ENCODE results near the gene CCT2.
"Not testable (repeated sequence)": the region's sequence is repeated elsewhere in the genome, so short reads cannot be mapped to it uniquely, and the experiment has no call there.

CCT2 gene

GRCh38 chr12:69598174-69598753, 13.0 kb downstream of the CCT2 start:
- H3K4me1 ChIP-seq (ENCODE audit: insufficient read depth, low read length): no peaks in the 10 kb centered on the region
- H3K4me3 ChIP-seq (ENCODE audit: low read length): no peak overlapping the region
- H3K27ac ChIP-seq (ENCODE audit: low read length): no peak overlapping the region
- H3K9ac ChIP-seq (ENCODE audit: low read depth, low read length): no peak overlapping the region
- H3K9me3 ChIP-seq (ENCODE audit: insufficient read depth, low read depth, low read length): no peaks in the 10 kb centered on the region
- H3K27me3 ChIP-seq (ENCODE audit: insufficient read depth, low read length): no peaks in the 10 kb centered on the region
- peaks cover 100% of the 10 kb centered on the region for H3K36me3 ChIP-seq (ENCODE audit: insufficient read depth, low read depth, low read length)

- no peak overlapping the region for H3K27ac ChIP-seq (ENCODE audit: low read length)
- H3K4me1 ChIP-seq (ENCODE audit: insufficient read depth, low read length): no peaks in the 10 kb centered on the region
- H3K9me3 ChIP-seq (ENCODE audit: insufficient read depth, low read depth, low read length): no peaks in the 10 kb centered on the region
- no peaks in the 10 kb centered on the region for H3K27me3 ChIP-seq (ENCODE audit: insufficient read depth, low read length)
- peaks cover 78% of the 10 kb centered on the region for H3K36me3 ChIP-seq (ENCODE audit: insufficient read depth, low read depth, low read length)
- no peak overlapping the region for H3K9ac ChIP-seq (ENCODE audit: low read depth, low read length)
- no peak overlapping the region for H3K4me3 ChIP-seq (ENCODE audit: low read length)
Observed at GRCh38 chr12:69600804-69601203, 15.5 kb downstream of the CCT2 start.

- Histone ChIP-seq H3K4me3 (ENCODE audit: low read length) (no peak overlapping the region), H3K9ac (ENCODE audit: low read depth, low read length) (no peak overlapping the region), H3K27ac (ENCODE audit: low read length) (no peak overlapping the region), H3K4me1 (ENCODE audit: insufficient read depth, low read length) (no peaks in the 10 kb centered on the region), H3K36me3 (ENCODE audit: insufficient read depth, low read depth, low read length) (peaks cover 65% of the 10 kb centered on the region), H3K9me3 (ENCODE audit: insufficient read depth, low read depth, low read length) (no peaks in the 10 kb centered on the region), H3K27me3 (ENCODE audit: insufficient read depth, low read length) (no peaks in the 10 kb centered on the region)
Observed at GRCh38 chr12:69601962-69602685, 16.9 kb downstream of the CCT2 start.

- Histone ChIP-seq H3K27me3 (ENCODE audit: insufficient read depth, low read length) (no peaks in the 10 kb centered on the region), H3K4me1 (ENCODE audit: insufficient read depth, low read length) (no peaks in the 10 kb centered on the region), H3K36me3 (ENCODE audit: insufficient read depth, low read depth, low read length) (peaks cover 56% of the 10 kb centered on the region), H3K27ac (ENCODE audit: low read length) (no peak overlapping the region), H3K4me3 (ENCODE audit: low read length) (no peak overlapping the region), H3K9ac (ENCODE audit: low read depth, low read length) (no peak overlapping the region), H3K9me3 (ENCODE audit: insufficient read depth, low read depth, low read length) (no peaks in the 10 kb centered on the region)
Observed at GRCh38 chr12:69602954-69603353, 17.7 kb downstream of the CCT2 start.

- H3K9me3 ChIP-seq (ENCODE audit: insufficient read depth, low read depth, low read length); H3K27me3 ChIP-seq (ENCODE audit: insufficient read depth, low read length); H3K27ac ChIP-seq (ENCODE audit: low read length); H3K9ac ChIP-seq (ENCODE audit: low read depth, low read length); H3K4me1 ChIP-seq (ENCODE audit: insufficient read depth, low read length); H3K4me3 ChIP-seq (ENCODE audit: low read length): not testable (repeated sequence)
- peaks cover 50% of the 10 kb centered on the region for H3K36me3 ChIP-seq (ENCODE audit: insufficient read depth, low read depth, low read length)
Observed at GRCh38 chr12:69603556-69603955, 18.3 kb downstream of the CCT2 start.

GRCh38 chr12:69604275-69604674, 19.0 kb downstream of the CCT2 start:
- not testable (repeated sequence) for H3K27me3 ChIP-seq (ENCODE audit: insufficient read depth, low read length); H3K9ac ChIP-seq (ENCODE audit: low read depth, low read length)

GRCh38 chr12:69608114-69608513, 22.9 kb downstream of the CCT2 start:
- H3K9ac ChIP-seq (ENCODE audit: low read depth, low read length): no peak overlapping the region
- no peaks in the 10 kb centered on the region for H3K4me1 ChIP-seq (ENCODE audit: insufficient read depth, low read length)
- H3K36me3 ChIP-seq (ENCODE audit: insufficient read depth, low read depth, low read length): peaks cover 5% of the 10 kb centered on the region
- H3K9me3 ChIP-seq (ENCODE audit: insufficient read depth, low read depth, low read length): no peaks in the 10 kb centered on the region
- no peak overlapping the region for H3K27ac ChIP-seq (ENCODE audit: low read length)
- H3K4me3 ChIP-seq (ENCODE audit: low read length): no peak overlapping the region
- no peaks in the 10 kb centered on the region for H3K27me3 ChIP-seq (ENCODE audit: insufficient read depth, low read length)

More at GRCh38 chr12:69604275-69604674, 19.0 kb downstream of the CCT2 start:
- H3K9me3 ChIP-seq (ENCODE audit: insufficient read depth, low read depth, low read length); H3K4me3 ChIP-seq (ENCODE audit: low read length); H3K27ac ChIP-seq (ENCODE audit: low read length); H3K4me1 ChIP-seq (ENCODE audit: insufficient read depth, low read length): not testable (repeated sequence)
- peaks cover 43% of the 10 kb centered on the region for H3K36me3 ChIP-seq (ENCODE audit: insufficient read depth, low read depth, low read length)

GRCh38 chr12:69610126-69610525, 24.9 kb downstream of the CCT2 start:
- H3K36me3 ChIP-seq (ENCODE audit: insufficient read depth, low read depth, low read length): no peaks in the 10 kb centered on the region
- no peaks in the 10 kb centered on the region for H3K4me1 ChIP-seq (ENCODE audit: insufficient read depth, low read length)
- H3K27me3 ChIP-seq (ENCODE audit: insufficient read depth, low read length): no peaks in the 10 kb centered on the region
- no peak overlapping the region for H3K27ac ChIP-seq (ENCODE audit: low read length)
- H3K9me3 ChIP-seq (ENCODE audit: insufficient read depth, low read depth, low read length): no peaks in the 10 kb centered on the region
- H3K4me3 ChIP-seq (ENCODE audit: low read length): no peak overlapping the region
- no peak overlapping the region for H3K9ac ChIP-seq (ENCODE audit: low read depth, low read length)

- H3K27me3 ChIP-seq (ENCODE audit: insufficient read depth, low read length): no peaks in the 10 kb centered on the region
- no peak within 1 kb of the TSS for H3K9ac ChIP-seq (ENCODE audit: low read depth, low read length)
- no peak within 1 kb of the TSS for H3K27ac ChIP-seq (ENCODE audit: low read length)
- no peak within 1 kb of the TSS for H3K4me3 ChIP-seq (ENCODE audit: low read length)
- H3K36me3 ChIP-seq (ENCODE audit: insufficient read depth, low read depth, low read length): no peaks in the 10 kb centered on the region
- H3K4me1 ChIP-seq (ENCODE audit: insufficient read depth, low read length): no peaks in the 10 kb centered on the region
- H3K9me3 ChIP-seq (ENCODE audit: insufficient read depth, low read depth, low read length): no peaks in the 10 kb centered on the region
Observed at GRCh38 chr12:69610729-69611128, 25.5 kb downstream of the CCT2 start, which contains the start of gene LRRC10. Gene LRRC10 (minus strand): TSS chr12:69610907. CDS start chr12:69610838, 69 bp downstream.

- no peaks in the 10 kb centered on the region for H3K9me3 ChIP-seq (ENCODE audit: insufficient read depth, low read depth, low read length)
- H3K9ac ChIP-seq (ENCODE audit: low read depth, low read length): no peak overlapping the region
- H3K27me3 ChIP-seq (ENCODE audit: insufficient read depth, low read length): no peaks in the 10 kb centered on the region
- H3K36me3 ChIP-seq (ENCODE audit: insufficient read depth, low read depth, low read length): no peaks in the 10 kb centered on the region
- H3K4me3 ChIP-seq (ENCODE audit: low read length): no peak overlapping the region
- no peaks in the 10 kb centered on the region for H3K4me1 ChIP-seq (ENCODE audit: insufficient read depth, low read length)
- no peak overlapping the region for H3K27ac ChIP-seq (ENCODE audit: low read length)
Observed at GRCh38 chr12:69613351-69613750, 28.1 kb downstream of the CCT2 start.

- Histone ChIP-seq H3K27ac (ENCODE audit: low read length) (no peak overlapping the region), H3K9me3 (ENCODE audit: insufficient read depth, low read depth, low read length) (no peaks in the 10 kb centered on the region), H3K36me3 (ENCODE audit: insufficient read depth, low read depth, low read length) (no peaks in the 10 kb centered on the region), H3K9ac (ENCODE audit: low read depth, low read length) (no peak overlapping the region), H3K27me3 (ENCODE audit: insufficient read depth, low read length) (no peaks in the 10 kb centered on the region), H3K4me3 (ENCODE audit: low read length) (no peak overlapping the region), H3K4me1 (ENCODE audit: insufficient read depth, low read length) (no peaks in the 10 kb centered on the region)
Observed at GRCh38 chr12:69616025-69616424, 30.8 kb downstream of the CCT2 start.

- Histone ChIP-seq H3K27ac (ENCODE audit: low read length) (no peak overlapping the region), H3K9me3 (ENCODE audit: insufficient read depth, low read depth, low read length) (no peaks in the 10 kb centered on the region), H3K4me3 (ENCODE audit: low read length) (no peak overlapping the region), H3K9ac (ENCODE audit: low read depth, low read length) (no peak overlapping the region), H3K36me3 (ENCODE audit: insufficient read depth, low read depth, low read length) (no peaks in the 10 kb centered on the region), H3K4me1 (ENCODE audit: insufficient read depth, low read length) (no peaks in the 10 kb centered on the region), H3K27me3 (ENCODE audit: insufficient read depth, low read length) (no peaks in the 10 kb centered on the region)
Observed at GRCh38 chr12:69619050-69619449, 33.8 kb downstream of the CCT2 start.

Measured in iPS-20b (cell line).